Adrenal gland (tissue), 12 donors: ENCODE data around the gene HDAC4. TPM values are rescaled to one million over a fixed set of nuclear protein-coding genes. Genes with fewer than 3 reads are reported as not detected.

ENCODE experiments used
- DNase-seq, 7 donors: peaks; one replicate each; pipeline ENCODE4 v3.0.0-alpha.2; 2019 to 2020
- H3K27ac ChIP-seq, 5 donors: fragments of 200-600 bp; sonication (generic) in 4 of 5; 1 replicate in 3 of 5; 2 replicates in 2 of 5; pipeline versions ENCODE4 v1.5.1 to v1.8.0; 2016 to 2020; ENCODE audit warnings: mild to moderate bottlenecking in 1 of 5
- H3K27me3 ChIP-seq: fragments of 200-600 bp; 2 replicates; pipeline ENCODE4 v1.8.0; 2021
- H3K36me3 ChIP-seq, 2 donors: fragments of 200-600 bp; replicated peaks in 1 of 2; 1 replicate in 1 of 2; 2 replicates in 1 of 2; pipeline versions ENCODE4 v1.5.1 to v1.8.0; 2018 to 2022
- H3K4me1 ChIP-seq, 2 donors: fragments of 200-600 bp; replicated peaks in 1 of 2; 1 replicate in 1 of 2; 2 replicates in 1 of 2; pipeline versions ENCODE4 v1.5.1 to v1.8.0; 2018 to 2021
- H3K4me3 ChIP-seq, 4 donors: fragments of 200-600 bp; sonication (generic) in 3 of 4; one replicate each; pipeline ENCODE4 v1.5.1; 2016 to 2018
- H3K9me3 ChIP-seq, 3 donors: fragments of 200-600 bp; sonication (generic) in 1 of 3; replicated peaks in 1 of 3; 1 replicate in 2 of 3; 2 replicates in 1 of 3; pipeline versions ENCODE4 v1.5.1 to v1.8.0; 2016 to 2021
- CTCF ChIP-seq, 6 experiments: fragments of 450-650 bp in 4 of 6; fragments of 200-600 bp in 2 of 6; sonication (generic) in 1 of 6; IDR thresholded peaks; 1 replicate in 5 of 6; 2 replicates in 1 of 6; pipeline versions ENCODE4 v1.5.1 to v1.8.0; 2016 to 2021; ENCODE audit warnings: antibody characterized with exemption in 6 of 6, mild to moderate bottlenecking in 2 of 6, moderate library complexity in 1 of 6
- POLR2A ChIP-seq, 2 donors: fragments of 450-650 bp; IDR thresholded peaks; one replicate each; pipeline ENCODE4 v1.6.1; 2017; ENCODE audit warnings: antibody characterized with exemption in 2 of 2, mild to moderate bottlenecking in 2 of 2, moderate library complexity in 1 of 2
- WGBS, 4 donors: extraction: QIAGEN DNeasy Blood & Tissue Kit in 2 of 4; methylation state at CpG; one replicate each; pipeline versions ENCODE4 v1.1.5 to v1.1.7; 2013 to 2017; 5-methylcytosine and 5-hydroxymethylcytosine counted together
- intact Hi-C, 2 donors: fragments of 100-400 bp; cut with DNase I; formaldehyde crosslinking; loops; one replicate each; pipeline versions ENCODE4 v1.14.1 to v1.15.0; 2022 to 2023
- polyA plus RNA-seq, 3 donors: library from polyadenylated mRNA; stranded (reverse); fragments of 200-250 nt in 2 of 3; fragments of 350-450 nt in 1 of 3; fragmentation: Illumina TruSeq in 1 of 3; extraction: RNeasy Lipid Tissue Mini Kit (QIAGEN cat#74804) in 1 of 3; gene quantifications; one replicate each; pipeline ENCODE4 v1.2.3, GENCODE V29; 2013 to 2014
- total RNA-seq, 9 donors: library from RNA; depleted of rRNA in 4 of 9; stranded (reverse); fragments of >200 nt in 4 of 9; fragments of 120-200 nt in 1 of 9; fragmentation: NEBNext Ultra II Directional in 1 of 9; extraction: Animal tissue kit (Norgen Biotek cat#: 25700) in 1 of 9; gene quantifications; one replicate each; pipeline versions ENCODE4 v1.1.0 to v1.2.4, GENCODE V29; 2013 to 2023
- donor health status: healthy with polysubstance abuse.
- donor health status: Bipolar disorder and iron deficiency.
- donor health status: DM: yes; HTN: yes; CAD: no.
- donor health status: DM: no; HTN: no; CAD: no.
- donor health status: DM: no; HTN: no; CAD: no.
- donor health status: DM: yes; HTN: yes; CAD: no.

HDAC4 gene
- total and polyA plus RNA-seq, 12 donors: 8.3 to 88.9 (median 28.7) TPM

- H3K36me3 ChIP-seq: no peaks in the 10 kb centered on the region
- whole genome bisulfite sequencing, 4 donors: 39 to 47% (median 43%) methylated on average over 5 of the region's 5 CpGs
- H3K27ac ChIP-seq: peak overlapping the region in 4 of 5 donors; percentile 32 to 85 (median 72)
- no peaks in the 10 kb centered on the region for H3K9me3 ChIP-seq
- peak in 3 of 7 donors; percentile 33 to 68 (median 42) for DNase-seq
- no peaks in the 10 kb centered on the region for H3K27me3 ChIP-seq
- no peak overlapping the region for H3K4me3 ChIP-seq
- TF ChIP-seq CTCF (IDR thresholded peaks at IDR 0.05) (no peak), POLR2A (IDR thresholded peaks at IDR 0.05) (no peak)
- intact Hi-C loops: no loop called here
- H3K4me1 ChIP-seq: peaks cover 36 to 59% of the 10 kb centered on the region in 2 donors
Measured at GRCh38 chr2:239245107-239245506, 155.7 kb downstream of the HDAC4 start.

- 71 to 92% (median 73%) methylated on average over 4 to 5 of the region's 5 CpGs for WGBS, 4 donors
- Histone ChIP-seq H3K36me3 (no peaks in the 10 kb centered on the region), H3K27me3 (no peaks in the 10 kb centered on the region), H3K4me1 (peaks cover 40 to 59% of the 10 kb centered on the region in 2 donors), H3K27ac (peak overlapping the region in 3 of 5 donors; percentile 68 to 85 (median 77)), H3K4me3 (no peak overlapping the region), H3K9me3 (no peaks in the 10 kb centered on the region)
- TF ChIP-seq CTCF (IDR thresholded peaks at IDR 0.05): no peak
- no peak for TF ChIP-seq POLR2A (IDR thresholded peaks at IDR 0.05)
- peak in 2 of 7 donors; percentile 23 to 51 for DNase-seq
- intact Hi-C loops: no loop called here
Measured at GRCh38 chr2:239244625-239245024, 156.2 kb downstream of the HDAC4 start.

DNA sequence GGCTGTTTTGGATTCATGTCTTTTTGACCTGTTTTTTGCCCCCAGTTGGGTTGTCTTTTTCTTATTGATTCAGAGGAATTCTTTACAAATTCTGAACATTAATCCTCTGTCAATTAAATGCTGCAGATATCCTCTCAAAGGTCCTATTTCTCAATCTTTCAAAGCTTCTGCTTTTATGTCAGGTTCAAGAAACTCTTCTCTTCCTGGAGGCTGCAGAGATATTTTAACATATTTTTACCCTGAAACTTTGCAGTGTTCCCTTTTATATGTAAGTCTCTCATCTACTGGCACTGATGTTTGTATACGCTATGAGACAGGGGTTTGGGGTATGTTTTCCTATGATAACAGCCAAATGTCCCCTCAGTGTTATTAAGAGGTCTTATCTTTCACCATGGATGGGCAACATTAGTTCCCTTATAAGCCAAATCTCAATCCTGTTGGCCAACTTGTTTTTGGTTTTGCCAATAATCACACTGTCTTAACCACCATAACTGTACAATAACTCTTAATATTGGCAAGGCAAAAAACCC, 159.3 kb downstream of the HDAC4 start:
- DNase-seq: no peak
- peaks cover 47 to 82% of the 10 kb centered on the region in 2 donors for H3K4me1 ChIP-seq
- intact Hi-C loops: no loop called here

DNA sequence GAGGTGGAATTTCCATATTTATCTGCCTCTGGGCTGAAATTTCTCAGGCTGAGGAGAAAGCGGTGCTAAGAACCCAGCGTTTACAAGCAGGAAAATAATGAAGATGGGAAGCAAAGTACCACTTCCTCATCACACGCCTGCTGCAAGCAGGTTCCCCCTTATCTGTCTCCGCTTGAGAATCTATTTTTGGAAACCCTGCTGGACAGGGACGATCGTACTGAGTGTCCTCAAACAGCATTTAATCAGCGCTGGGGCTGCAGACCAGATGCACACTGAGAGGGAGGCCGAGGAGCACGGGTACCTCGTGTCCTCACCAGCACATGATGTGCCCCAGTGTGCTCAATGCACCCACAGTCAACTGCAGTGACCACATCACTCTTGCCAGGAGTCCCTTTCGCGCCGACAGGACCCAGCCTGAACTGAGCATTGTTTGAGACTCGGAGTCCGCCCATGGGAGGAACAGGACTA, 160.4 kb downstream of the HDAC4 start:
- peak overlapping the region in 4 of 5 donors; percentile 50 to 88 (median 68) for H3K27ac ChIP-seq
- 24 to 38% (median 33%) methylated on average over 11 to 15 of the region's 15 CpGs for WGBS, 4 donors
- no peaks in the 10 kb centered on the region for H3K27me3 ChIP-seq
- TF ChIP-seq CTCF (IDR thresholded peaks at IDR 0.05): peak in 3 of 6 experiments; percentile 7 to 31 (median 20)
- peak in 1 of 2 donors; percentile 55 for TF ChIP-seq POLR2A (IDR thresholded peaks at IDR 0.05)
- no peaks in the 10 kb centered on the region for H3K36me3 ChIP-seq
- DNase-seq: peak; percentile 63 to 95 (median 74)
- intact Hi-C loops: no loop called here
- H3K9me3 ChIP-seq: no peaks in the 10 kb centered on the region
- peaks cover 39 to 72% of the 10 kb centered on the region in 2 donors for H3K4me1 ChIP-seq
- H3K4me3 ChIP-seq: no peak overlapping the region

More for the DNA sequence above, 159.3 kb downstream of the HDAC4 start:
- Histone ChIP-seq H3K27ac (peak overlapping the region in 1 of 5 donors; percentile 88), H3K9me3 (no peaks in the 10 kb centered on the region), H3K27me3 (no peaks in the 10 kb centered on the region), H3K4me3 (no peak overlapping the region), H3K36me3 (no peaks in the 10 kb centered on the region)
- 80 to 93% (median 87%) methylated on average over 1 of the region's 1 CpG for WGBS, 4 donors
- TF ChIP-seq CTCF (IDR thresholded peaks at IDR 0.05) (no peak), POLR2A (IDR thresholded peaks at IDR 0.05) (no peak)
